ENCODE measurements around the gene CALCOCO1.
"Not testable (repeated sequence)": the region's sequence is repeated elsewhere in the genome, so short reads cannot be mapped to it uniquely, and the experiment has no call there.

CALCOCO1 gene

GRCh38 chr12:53700567-53700966, 26.7 kb downstream of the CALCOCO1 start:
- in situ Hi-C loops (cut with MboI; ENCODE audit: low sequenced_read_pairs): loop anchor here (5.0 kb wide), 1 partner anchor 42 kb away; no protein-coding TSS in a partner anchor

GRCh38 chr12:53699678-53700025, 27.6 kb downstream of the CALCOCO1 start:
- in situ Hi-C loops (cut with MboI; ENCODE audit: low sequenced_read_pairs): loop anchor here (5.0 kb wide), 1 partner anchor 43 kb away; no protein-coding TSS in a partner anchor

GRCh38 chr12:53698948-53699677, 28.1 kb downstream of the CALCOCO1 start:
- in situ Hi-C loops (cut with MboI; ENCODE audit: low sequenced_read_pairs): no loop called here

GRCh38 chr12:53696655-53697331, 30.5 kb downstream of the CALCOCO1 start:
- in situ Hi-C loops (cut with MboI; ENCODE audit: low sequenced_read_pairs): no loop called here

- in situ Hi-C loops (cut with MboI; ENCODE audit: low sequenced_read_pairs): no loop called here
Observed at GRCh38 chr12:53696285-53696654, 31.0 kb downstream of the CALCOCO1 start.

- in situ Hi-C loops (cut with MboI; ENCODE audit: low sequenced_read_pairs): no loop called here
Observed at GRCh38 chr12:53695152-53696145, 31.8 kb downstream of the CALCOCO1 start.

DNA sequence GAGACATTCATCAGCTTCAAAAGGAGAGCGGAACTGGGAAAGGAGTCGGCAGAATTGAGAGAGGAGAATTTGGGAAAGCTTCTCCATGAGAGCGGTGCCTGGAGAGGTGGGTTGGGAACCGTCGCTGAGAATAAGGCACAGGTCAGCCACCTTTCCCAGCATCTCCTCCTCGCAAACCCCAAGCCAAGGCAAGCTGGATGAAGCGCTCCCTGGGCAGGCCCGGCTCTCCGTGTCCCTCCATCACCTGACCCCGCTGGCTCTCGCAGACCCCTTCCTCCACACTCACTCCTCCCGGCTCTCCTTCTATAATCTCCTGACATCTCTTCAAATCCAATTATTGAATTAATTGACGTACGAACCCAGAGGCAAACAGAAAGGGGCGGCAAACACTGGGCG, 32.5 kb downstream of the CALCOCO1 start:
- in situ Hi-C loops (cut with MboI; ENCODE audit: low sequenced_read_pairs): no loop called here

- in situ Hi-C loops (cut with MboI; ENCODE audit: low sequenced_read_pairs): no loop called here
Observed at GRCh38 chr12:53688134-53688533, 39.1 kb downstream of the CALCOCO1 start.

DNA sequence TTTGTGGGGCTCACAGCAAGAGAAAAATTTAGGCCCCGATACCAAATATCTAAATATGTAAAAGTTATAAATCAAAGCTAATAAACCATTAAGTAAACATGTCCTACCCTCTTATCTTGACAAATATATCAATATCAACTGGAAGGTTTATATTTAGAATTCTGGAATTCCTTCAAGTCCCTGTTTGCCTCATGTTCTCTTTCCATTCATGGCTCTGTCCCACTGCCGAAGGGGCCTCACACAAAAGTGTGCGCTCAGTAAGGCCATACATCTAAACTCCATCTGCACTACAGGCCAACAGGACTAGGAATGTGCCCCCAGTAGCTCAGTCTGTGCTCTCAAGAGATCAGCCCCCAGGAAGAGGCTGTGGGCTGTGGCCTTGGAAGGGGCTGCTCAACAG, 40.8 kb downstream of the CALCOCO1 start:
- in situ Hi-C loops (cut with MboI; ENCODE audit: low sequenced_read_pairs): no loop called here

DNA sequence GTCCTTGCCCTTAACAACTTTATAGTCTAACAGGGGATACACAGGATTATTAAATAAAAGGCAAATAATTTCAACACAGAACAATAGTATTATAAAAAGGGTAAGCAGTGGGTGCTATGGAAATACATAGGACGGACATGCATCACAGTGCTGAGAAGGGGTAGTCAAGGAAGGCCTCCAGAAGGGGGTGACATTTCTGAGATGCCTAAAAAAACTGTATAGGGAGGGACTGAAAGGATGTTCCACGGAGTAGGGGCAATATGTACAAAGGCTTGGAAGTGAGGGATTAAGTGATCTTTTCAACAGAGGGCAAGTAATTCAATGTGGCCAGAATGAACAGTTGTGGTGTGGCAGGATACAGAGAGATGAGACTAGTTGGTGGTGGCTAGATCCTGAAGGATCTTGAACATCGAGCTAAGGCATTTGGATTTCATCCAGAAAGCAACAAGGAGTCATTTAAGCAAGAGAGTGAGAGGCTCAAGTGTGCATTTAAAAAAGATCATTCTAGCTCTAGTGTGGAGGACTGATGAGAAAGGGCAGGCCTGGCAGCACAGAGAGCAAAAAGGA, 42.5 kb downstream of the CALCOCO1 start:
- in situ Hi-C loops (cut with MboI; ENCODE audit: low sequenced_read_pairs): no loop called here

GRCh38 chr12:53683983-53684382, 43.3 kb downstream of the CALCOCO1 start:
- in situ Hi-C loops (cut with MboI; ENCODE audit: low sequenced_read_pairs): no loop called here

GRCh38 chr12:53683494-53683893, 43.8 kb downstream of the CALCOCO1 start:
- in situ Hi-C loops (cut with MboI; ENCODE audit: low sequenced_read_pairs): no loop called here

DNA sequence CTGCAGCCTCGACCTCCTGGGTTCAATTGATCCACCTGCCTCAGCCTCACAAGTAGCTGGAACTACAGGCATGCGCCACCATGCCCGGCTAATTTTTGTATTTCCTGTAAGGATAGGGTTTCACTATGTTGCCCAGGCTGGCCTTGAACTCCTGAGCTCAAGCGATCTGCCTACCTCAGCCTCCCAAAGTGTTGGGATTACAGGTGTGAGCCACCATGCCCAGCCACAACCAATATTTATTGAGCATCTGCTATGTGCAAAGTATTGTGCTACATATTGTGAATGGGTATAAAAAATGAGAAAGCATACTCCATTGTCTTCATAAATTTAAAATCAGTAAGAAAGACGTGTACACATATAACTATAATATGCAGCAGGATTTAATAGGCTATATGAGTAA, 47.2 kb downstream of the CALCOCO1 start:
- in situ Hi-C loops (cut with MboI; ENCODE audit: low sequenced_read_pairs): not testable (repeated sequence)

DNA sequence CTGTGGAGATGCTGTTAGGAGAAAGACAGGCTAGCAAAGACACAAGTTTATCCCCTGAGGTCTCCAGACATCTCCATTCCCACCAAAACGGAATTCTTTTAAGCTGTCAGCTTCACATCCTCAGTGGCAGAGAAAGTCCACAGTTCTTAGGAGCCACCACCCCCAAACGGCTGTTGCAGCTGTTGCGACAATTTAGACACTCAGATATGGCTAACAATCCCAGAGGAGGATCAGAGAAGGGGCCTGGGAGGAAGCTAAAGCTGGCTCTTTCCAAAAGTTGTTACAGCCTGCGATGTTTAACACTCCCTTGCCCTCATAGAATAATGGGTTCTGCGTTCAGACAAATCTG, 49.5 kb downstream of the CALCOCO1 start:
- in situ Hi-C loops (cut with MboI; ENCODE audit: low sequenced_read_pairs): no loop called here

DNA sequence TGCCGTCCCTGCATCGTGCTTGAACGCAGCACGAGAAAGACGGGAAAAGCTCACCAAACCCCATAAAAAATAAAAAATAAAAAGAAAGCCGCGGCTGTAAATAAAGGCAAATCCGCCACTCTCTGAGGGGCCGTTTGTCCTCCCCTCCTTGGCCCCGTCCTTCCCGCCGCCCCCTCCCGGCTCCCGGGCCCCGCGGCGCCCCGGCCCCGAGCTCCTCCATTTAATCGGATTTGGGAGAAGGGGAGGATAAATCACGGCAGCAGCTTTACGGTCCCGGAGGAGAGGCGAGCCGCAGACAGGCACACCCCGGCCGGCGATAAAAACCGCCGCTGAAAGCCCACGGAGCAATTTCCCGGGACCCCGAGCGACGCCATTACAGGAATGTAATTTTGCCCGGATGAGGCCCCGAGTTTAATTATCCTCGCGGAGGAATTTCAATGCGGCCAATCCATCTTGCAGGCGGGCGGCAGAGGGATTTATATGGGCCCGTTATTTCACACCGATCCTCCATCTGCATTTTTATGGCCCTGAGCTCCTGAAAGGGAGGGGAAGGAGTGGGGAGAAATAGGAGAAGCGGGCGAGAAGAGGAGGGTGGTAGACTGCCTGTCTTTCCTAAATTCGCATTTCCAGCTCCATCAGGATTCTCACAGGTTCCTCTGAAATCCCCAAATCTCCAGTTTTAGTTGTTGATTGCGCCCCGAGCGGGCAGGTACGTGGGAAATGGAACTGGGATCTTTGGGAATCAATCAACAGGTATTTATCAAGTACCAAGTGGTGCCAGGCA, 50.0 kb downstream of the CALCOCO1 start:
- in situ Hi-C loops (cut with MboI; ENCODE audit: low sequenced_read_pairs): no loop called here

DNA sequence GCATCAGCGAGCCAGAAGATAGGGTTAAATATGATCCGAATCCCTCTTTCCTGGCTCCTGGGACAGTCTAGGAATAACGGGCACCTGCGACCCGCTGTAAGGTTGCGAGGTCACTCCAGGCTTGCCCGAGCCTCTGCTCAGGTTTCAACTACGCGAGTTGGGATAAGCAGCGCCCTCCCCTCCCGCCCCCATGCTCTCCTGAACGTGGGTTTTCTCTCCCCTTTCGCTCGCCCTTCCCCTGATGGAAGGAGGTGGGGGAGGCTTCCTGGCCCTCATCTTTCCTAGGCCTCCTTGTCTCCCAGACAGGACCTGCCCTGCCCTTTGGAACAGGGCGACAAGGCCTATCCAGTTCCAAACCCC, 50.6 kb downstream of the CALCOCO1 start:
- in situ Hi-C loops (cut with MboI; ENCODE audit: low sequenced_read_pairs): no loop called here

- in situ Hi-C loops (cut with MboI; ENCODE audit: low sequenced_read_pairs): no loop called here
Observed at GRCh38 chr12:53675701-53676607, 51.3 kb downstream of the CALCOCO1 start, which contains the start of gene ATP5MC2. ATP5MC2 (minus strand) TSS chr12:53676083; CDS start chr12:53672614, 3,469 bp downstream.

GRCh38 chr12:53674977-53675700, 52.1 kb downstream of the CALCOCO1 start:
- in situ Hi-C loops (cut with MboI; ENCODE audit: low sequenced_read_pairs): no loop called here

- in situ Hi-C loops (cut with MboI; ENCODE audit: low sequenced_read_pairs): no loop called here
Observed at GRCh38 chr12:53670971-53671370, 56.3 kb downstream of the CALCOCO1 start.

Data from HL-60/S4 treated with retinoic acid at 250 ng/mL for 4 days and 3 days (cell line).